ENCODE data around the gene FKBP6. TPM values are rescaled to one million over a fixed set of nuclear protein-coding genes. Genes with fewer than 3 reads are reported as not detected.

FKBP6 gene
- polyA plus RNA-seq, 1 donor = 0.04 TPM

DNA sequence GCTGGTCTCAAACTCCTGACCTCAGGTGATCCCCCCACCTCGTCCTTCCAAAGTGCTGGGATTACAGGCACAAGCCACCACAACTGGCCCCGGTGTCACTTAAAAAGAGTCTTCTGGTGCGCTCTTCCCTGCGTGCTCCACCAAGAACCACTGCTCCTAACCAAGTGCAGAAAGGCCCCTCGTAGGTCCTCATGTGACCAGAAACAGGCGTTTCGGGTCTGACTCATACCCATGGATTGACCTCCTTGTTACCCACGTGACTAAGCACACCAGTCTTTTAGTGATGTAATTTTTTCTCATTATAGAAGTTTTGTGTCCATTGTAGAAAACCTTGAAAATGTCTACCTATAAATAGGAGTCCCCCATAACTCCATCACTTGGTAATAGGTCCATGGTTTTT lies 13.9 kb downstream of the FKBP6 start:
- no peak overlapping the region for H3K27ac ChIP-seq (ENCODE audit: low read length)
- no peak overlapping the region for H3K4me3 ChIP-seq (ENCODE audit: low read length)
- DNase-seq = no peak
- H3K4me1 ChIP-seq (ENCODE audit: control insufficient read depth, insufficient read depth, low read length) = peaks cover 17% of the 10 kb centered on the region
- H3K9me3 ChIP-seq (ENCODE audit: control insufficient read depth, low read depth, low read length) = no peaks in the 10 kb centered on the region
- H3K27me3 ChIP-seq (ENCODE audit: control insufficient read depth, insufficient read depth, low read length) = no peaks in the 10 kb centered on the region
- WGBS (ENCODE audit: insufficient coverage, low lambda C conversion rate) = 67% methylated on average over 1 of the region's 8 CpGs
- H3K36me3 ChIP-seq (ENCODE audit: control insufficient read depth, insufficient read depth, low read length) = no peaks in the 10 kb centered on the region

DNA sequence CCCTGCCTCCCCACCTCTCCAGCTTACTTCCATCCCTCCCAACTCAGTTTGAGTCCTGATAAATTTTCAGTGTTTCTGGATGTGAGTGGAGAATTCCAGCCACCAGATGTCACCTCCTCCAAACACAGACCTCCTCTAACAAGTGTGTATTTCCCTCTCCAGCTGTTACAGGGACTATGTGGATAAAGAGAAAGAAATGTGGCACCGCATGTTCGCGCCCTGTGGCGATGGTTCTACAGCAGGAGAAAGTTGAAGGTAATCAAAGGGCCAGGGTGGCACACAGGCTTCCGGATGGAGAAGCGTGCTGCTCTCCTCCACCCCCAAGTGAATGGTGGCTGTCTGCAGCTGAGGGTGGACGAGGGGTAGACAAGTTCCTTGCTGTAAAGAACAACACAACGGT lies 14.7 kb downstream of the FKBP6 start:
- Histone ChIP-seq H3K27ac (ENCODE audit: low read length) (no peak overlapping the region), H3K9me3 (ENCODE audit: control insufficient read depth, low read depth, low read length) (no peaks in the 10 kb centered on the region), H3K36me3 (ENCODE audit: control insufficient read depth, insufficient read depth, low read length) (no peaks in the 10 kb centered on the region), H3K27me3 (ENCODE audit: control insufficient read depth, insufficient read depth, low read length) (no peaks in the 10 kb centered on the region), H3K4me3 (ENCODE audit: low read length) (no peak overlapping the region), H3K4me1 (ENCODE audit: control insufficient read depth, insufficient read depth, low read length) (peaks cover 17% of the 10 kb centered on the region)
- WGBS (ENCODE audit: insufficient coverage, low lambda C conversion rate) = no CpG with 5 or more reads among the region's 8 CpGs
- DNase-seq = peak; percentile 39 to 59

DNA sequence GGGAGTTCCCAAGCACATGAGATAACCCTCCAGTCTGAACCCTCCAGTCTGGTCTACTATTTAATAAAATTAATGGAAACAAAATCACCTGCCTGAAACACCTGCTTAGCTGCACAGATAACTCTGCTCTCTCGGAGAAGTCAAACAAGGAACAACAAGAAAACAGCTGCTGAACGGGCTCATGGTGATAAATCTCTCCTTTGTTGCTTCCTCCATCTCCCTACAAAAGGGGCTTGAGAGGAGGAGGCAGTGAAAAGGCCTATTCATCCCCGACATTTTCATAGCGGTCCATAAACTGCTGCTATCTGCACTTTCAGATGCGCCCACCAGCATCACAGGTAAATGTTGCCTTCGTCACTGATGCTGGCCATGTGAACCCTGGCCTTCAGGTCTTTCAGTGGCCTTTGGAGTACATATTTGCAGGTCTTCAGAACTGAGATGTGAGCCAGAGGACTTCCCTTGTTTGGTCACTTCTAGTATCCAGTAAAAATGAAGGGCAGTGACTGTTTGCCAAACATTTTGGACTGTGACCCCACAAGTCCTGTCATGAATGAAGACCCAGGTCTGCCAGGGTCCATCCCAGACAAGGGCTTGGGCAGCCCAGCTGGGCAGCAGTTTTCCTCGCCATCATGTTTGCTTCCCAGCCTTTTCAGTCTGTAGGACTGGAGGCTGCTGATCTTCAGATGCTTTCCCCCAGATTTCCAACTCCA lies 15.9 kb downstream of the FKBP6 start:
- H3K4me1 ChIP-seq (ENCODE audit: control insufficient read depth, insufficient read depth, low read length) = peaks cover 17% of the 10 kb centered on the region
- peak in 1 of 2 donors; percentile 24 for DNase-seq
- H3K36me3 ChIP-seq (ENCODE audit: control insufficient read depth, insufficient read depth, low read length) = no peaks in the 10 kb centered on the region
- H3K4me3 ChIP-seq (ENCODE audit: low read length) = no peak overlapping the region
- no peaks in the 10 kb centered on the region for H3K27me3 ChIP-seq (ENCODE audit: control insufficient read depth, insufficient read depth, low read length)
- no peak overlapping the region for H3K27ac ChIP-seq (ENCODE audit: low read length)
- WGBS (ENCODE audit: insufficient coverage, low lambda C conversion rate) = no CpG with 5 or more reads among the region's 7 CpGs
- no peaks in the 10 kb centered on the region for H3K9me3 ChIP-seq (ENCODE audit: control insufficient read depth, low read depth, low read length)

DNA sequence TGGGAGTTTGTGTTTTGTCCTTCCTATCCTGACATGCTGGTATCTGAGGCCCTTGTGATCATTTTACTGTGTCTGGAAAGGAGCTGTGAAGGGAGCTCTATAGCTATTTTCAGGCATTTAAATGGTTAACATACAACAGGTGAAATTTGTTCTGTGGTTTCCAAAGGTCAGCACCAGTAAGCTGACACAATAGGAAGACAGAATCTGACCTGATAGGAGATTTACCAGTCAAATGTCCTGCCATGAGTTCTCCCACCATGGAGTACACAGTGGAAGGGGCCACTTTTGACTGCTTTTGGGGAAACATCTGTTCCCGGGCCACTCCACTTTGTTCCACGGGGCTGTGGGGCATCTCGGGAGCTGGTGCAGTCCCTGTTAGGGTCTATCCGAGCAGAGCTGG lies 17.6 kb downstream of the FKBP6 start:
- H3K36me3 ChIP-seq (ENCODE audit: control insufficient read depth, insufficient read depth, low read length) = no peaks in the 10 kb centered on the region
- no peak overlapping the region for H3K4me3 ChIP-seq (ENCODE audit: low read length)
- WGBS (ENCODE audit: insufficient coverage, low lambda C conversion rate) = no CpG with 5 or more reads among the region's 4 CpGs
- H3K9me3 ChIP-seq (ENCODE audit: control insufficient read depth, low read depth, low read length) = no peaks in the 10 kb centered on the region
- peaks cover 17% of the 10 kb centered on the region for H3K4me1 ChIP-seq (ENCODE audit: control insufficient read depth, insufficient read depth, low read length)
- DNase-seq = peak in 1 of 2 donors; percentile 37
- no peaks in the 10 kb centered on the region for H3K27me3 ChIP-seq (ENCODE audit: control insufficient read depth, insufficient read depth, low read length)
- no peak overlapping the region for H3K27ac ChIP-seq (ENCODE audit: low read length)

DNA sequence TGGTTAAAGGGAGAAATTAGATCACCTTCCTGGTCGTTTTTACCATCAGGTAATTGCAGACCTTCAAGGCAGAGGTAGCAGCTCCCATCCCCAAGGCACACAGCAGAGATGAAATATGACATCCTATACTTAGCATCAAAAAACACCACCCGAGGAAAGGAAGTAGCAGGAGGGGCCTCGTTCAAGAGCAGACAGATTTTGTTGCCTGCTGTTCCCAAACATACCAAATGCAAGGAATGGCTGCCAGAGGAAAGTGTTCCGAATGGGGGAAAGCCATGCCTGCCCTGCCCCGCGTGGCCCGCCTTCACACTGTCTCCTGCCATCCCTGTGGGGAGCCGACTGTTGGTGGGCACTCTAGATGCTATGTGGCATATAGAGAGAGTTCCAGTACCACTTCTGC lies 18.0 kb downstream of the FKBP6 start:
- Histone ChIP-seq H3K4me3 (ENCODE audit: low read length) (no peak overlapping the region), H3K9me3 (ENCODE audit: control insufficient read depth, low read depth, low read length) (no peaks in the 10 kb centered on the region), H3K27ac (ENCODE audit: low read length) (no peak overlapping the region), H3K36me3 (ENCODE audit: control insufficient read depth, insufficient read depth, low read length) (no peaks in the 10 kb centered on the region), H3K4me1 (ENCODE audit: control insufficient read depth, insufficient read depth, low read length) (peaks cover 17% of the 10 kb centered on the region), H3K27me3 (ENCODE audit: control insufficient read depth, insufficient read depth, low read length) (no peaks in the 10 kb centered on the region)
- DNase-seq = no peak
- WGBS (ENCODE audit: insufficient coverage, low lambda C conversion rate) = no CpG with 5 or more reads among the region's 8 CpGs

DNA sequence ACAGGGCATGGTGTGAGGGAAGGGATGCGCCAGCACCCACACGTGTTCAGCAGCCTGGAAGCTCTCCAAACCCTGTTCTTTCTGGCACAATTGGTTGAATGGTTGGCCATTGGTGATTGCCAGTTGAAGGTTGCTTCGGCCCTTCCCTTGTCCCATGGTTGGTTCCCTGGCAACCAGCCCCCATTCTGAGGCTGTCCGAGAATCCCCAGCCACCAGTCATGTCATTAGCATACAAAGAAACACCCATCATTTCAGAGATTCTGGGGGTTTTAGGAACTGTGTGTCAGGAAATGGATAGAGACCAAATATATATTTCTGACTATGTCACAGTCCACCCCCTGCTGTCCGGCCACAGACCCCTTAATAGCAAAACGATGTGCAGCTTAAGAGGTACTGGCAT lies 21.8 kb downstream of the FKBP6 start:
- Histone ChIP-seq H3K36me3 (ENCODE audit: control insufficient read depth, insufficient read depth, low read length) (no peaks in the 10 kb centered on the region), H3K4me3 (ENCODE audit: low read length) (no peak overlapping the region), H3K4me1 (ENCODE audit: control insufficient read depth, insufficient read depth, low read length) (peaks cover 14% of the 10 kb centered on the region), H3K9me3 (ENCODE audit: control insufficient read depth, low read depth, low read length) (no peaks in the 10 kb centered on the region), H3K27ac (ENCODE audit: low read length) (no peak overlapping the region), H3K27me3 (ENCODE audit: control insufficient read depth, insufficient read depth, low read length) (no peaks in the 10 kb centered on the region)
- DNase-seq = no peak
- WGBS (ENCODE audit: insufficient coverage, low lambda C conversion rate) = 80% methylated on average over 1 of the region's 6 CpGs

DNA sequence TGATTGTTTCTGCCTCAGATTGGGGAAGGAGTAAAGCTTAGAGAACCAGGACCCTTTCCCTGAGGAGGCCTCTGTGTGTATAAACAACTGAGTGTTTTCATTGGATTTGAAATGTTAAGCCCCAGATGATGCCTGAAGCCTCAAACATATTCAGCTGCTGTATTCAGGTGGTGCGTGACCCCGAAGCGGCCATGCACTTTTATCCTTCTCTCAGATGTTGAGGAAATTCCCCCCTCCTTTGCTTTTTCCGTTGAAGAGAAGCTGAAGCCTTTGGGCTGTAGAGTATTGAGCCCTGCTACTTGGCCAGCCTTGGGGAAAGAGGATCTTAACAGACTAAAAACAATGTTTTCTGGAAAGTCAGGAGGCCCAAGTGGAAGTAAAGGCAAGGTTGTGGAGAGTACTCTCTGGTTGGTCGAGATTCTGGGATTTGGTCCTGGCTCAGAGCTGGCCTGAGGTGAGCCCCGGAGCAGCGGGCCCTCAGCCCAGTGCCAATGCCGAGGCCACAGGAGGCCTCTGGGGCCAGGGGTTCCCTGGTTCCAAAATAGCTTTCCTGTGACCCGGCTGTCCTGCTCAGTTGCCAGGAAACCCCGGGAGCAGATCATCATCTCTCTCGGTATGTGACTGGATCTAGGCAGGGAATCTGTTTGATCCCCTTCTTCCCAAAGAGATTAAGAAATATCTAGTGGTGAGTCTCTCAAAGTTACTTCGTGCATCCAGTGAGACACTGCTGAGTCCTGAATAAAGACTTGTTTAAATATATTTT lies 22.5 kb downstream of the FKBP6 start:
- Histone ChIP-seq H3K36me3 (ENCODE audit: control insufficient read depth, insufficient read depth, low read length) (no peaks in the 10 kb centered on the region), H3K27me3 (ENCODE audit: control insufficient read depth, insufficient read depth, low read length) (no peaks in the 10 kb centered on the region), H3K27ac (ENCODE audit: low read length) (no peak overlapping the region), H3K4me1 (ENCODE audit: control insufficient read depth, insufficient read depth, low read length) (peaks cover 11% of the 10 kb centered on the region), H3K4me3 (ENCODE audit: low read length) (no peak overlapping the region), H3K9me3 (ENCODE audit: control insufficient read depth, low read depth, low read length) (no peaks in the 10 kb centered on the region)
- WGBS (ENCODE audit: insufficient coverage, low lambda C conversion rate) = 100% methylated on average over 1 of the region's 12 CpGs
- DNase-seq = no peak

DNA sequence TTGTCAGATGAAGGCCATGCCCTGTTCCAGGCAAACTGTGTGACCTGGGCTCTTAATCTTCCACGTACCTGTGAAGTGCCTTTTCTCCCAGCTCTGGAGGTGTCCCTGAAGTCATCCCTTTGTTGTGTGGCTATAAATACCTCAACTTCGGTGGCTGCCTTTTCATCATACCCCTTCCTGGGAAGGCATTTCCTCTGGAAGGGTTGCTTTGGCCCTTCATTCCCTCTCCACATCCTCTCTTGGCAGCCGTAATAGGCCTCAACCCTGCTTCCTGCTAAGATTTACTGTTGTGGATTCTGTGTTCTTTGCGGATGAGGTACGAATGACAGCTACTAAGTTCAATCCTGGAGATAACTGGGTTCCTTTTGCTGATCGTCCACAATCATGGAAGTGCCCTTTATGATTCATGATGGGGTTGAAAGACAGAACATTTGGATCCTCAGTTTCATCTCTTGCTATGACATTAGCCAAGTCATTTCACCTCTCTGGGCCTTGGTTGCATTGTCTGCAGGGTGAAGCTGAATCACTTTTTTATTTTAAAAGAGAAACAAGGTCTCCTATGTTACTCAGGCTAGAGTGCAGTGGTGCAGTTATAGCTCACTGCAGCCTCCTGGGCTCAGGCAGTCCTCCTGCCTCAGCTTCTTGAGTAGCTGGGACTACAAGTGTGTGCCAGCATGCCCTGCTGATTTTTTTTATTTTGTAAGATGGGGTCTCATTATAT lies 23.6 kb downstream of the FKBP6 start:
- WGBS (ENCODE audit: insufficient coverage, low lambda C conversion rate) = no CpG with 5 or more reads among the region's 6 CpGs
- no peak overlapping the region for H3K4me3 ChIP-seq (ENCODE audit: low read length)
- H3K9me3 ChIP-seq (ENCODE audit: control insufficient read depth, low read depth, low read length) = no peaks in the 10 kb centered on the region
- DNase-seq = no peak
- H3K4me1 ChIP-seq (ENCODE audit: control insufficient read depth, insufficient read depth, low read length) = no peaks in the 10 kb centered on the region
- H3K27ac ChIP-seq (ENCODE audit: low read length) = no peak overlapping the region
- no peaks in the 10 kb centered on the region for H3K36me3 ChIP-seq (ENCODE audit: control insufficient read depth, insufficient read depth, low read length)
- H3K27me3 ChIP-seq (ENCODE audit: control insufficient read depth, insufficient read depth, low read length) = no peaks in the 10 kb centered on the region

DNA sequence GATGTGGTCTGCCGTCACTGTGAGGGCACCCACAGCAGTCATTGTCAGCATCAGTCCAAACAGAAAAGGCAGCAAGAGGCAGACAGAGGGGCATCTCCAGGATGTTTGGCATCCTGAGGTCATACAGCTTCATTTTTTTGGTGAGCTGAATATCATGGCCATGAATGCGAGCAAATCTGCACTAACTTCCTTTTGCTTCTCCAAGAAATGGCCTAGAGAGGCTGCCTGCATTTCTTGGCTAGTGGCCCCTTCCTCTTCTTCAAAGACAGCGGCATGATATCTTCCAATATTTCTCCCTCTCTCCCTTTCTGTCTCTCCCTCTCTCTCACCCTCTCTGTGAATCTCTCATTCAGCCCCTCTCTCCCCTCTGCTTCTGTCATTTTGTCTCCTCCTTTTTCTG lies 24.8 kb downstream of the FKBP6 start:
- Histone ChIP-seq H3K4me3 (ENCODE audit: low read length) (no peak overlapping the region), H3K27ac (ENCODE audit: low read length) (no peak overlapping the region), H3K9me3 (ENCODE audit: control insufficient read depth, low read depth, low read length) (no peaks in the 10 kb centered on the region), H3K27me3 (ENCODE audit: control insufficient read depth, insufficient read depth, low read length) (no peaks in the 10 kb centered on the region), H3K36me3 (ENCODE audit: control insufficient read depth, insufficient read depth, low read length) (no peaks in the 10 kb centered on the region), H3K4me1 (ENCODE audit: control insufficient read depth, insufficient read depth, low read length) (no peaks in the 10 kb centered on the region)
- WGBS (ENCODE audit: insufficient coverage, low lambda C conversion rate) = 100% methylated on average over 2 of the region's 3 CpGs
- DNase-seq = no peak

DNA sequence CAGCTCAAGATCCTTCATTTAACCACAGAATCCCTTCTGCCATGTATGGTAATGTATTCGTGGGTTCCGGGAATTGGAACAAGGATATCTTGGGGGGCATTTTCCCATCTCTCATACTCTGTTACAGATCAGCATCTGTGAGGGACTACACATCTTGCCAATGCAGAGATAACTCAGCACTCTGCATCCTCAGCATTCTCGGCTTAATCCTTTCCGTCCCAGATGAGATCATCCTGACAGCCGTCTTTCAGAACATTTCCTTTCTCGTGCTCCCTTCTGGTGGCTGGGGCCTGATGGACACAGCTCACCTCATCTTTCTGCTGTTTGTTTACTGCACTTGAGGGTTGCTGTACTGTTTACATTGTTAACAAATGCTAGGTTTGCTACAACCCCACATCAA lies 25.3 kb downstream of the FKBP6 start:
- H3K27ac ChIP-seq (ENCODE audit: low read length) = no peak overlapping the region
- no peaks in the 10 kb centered on the region for H3K9me3 ChIP-seq (ENCODE audit: control insufficient read depth, low read depth, low read length)
- H3K4me3 ChIP-seq (ENCODE audit: low read length) = no peak overlapping the region
- no peaks in the 10 kb centered on the region for H3K27me3 ChIP-seq (ENCODE audit: control insufficient read depth, insufficient read depth, low read length)
- H3K36me3 ChIP-seq (ENCODE audit: control insufficient read depth, insufficient read depth, low read length) = no peaks in the 10 kb centered on the region
- DNase-seq = no peak
- no peaks in the 10 kb centered on the region for H3K4me1 ChIP-seq (ENCODE audit: control insufficient read depth, insufficient read depth, low read length)
- WGBS (ENCODE audit: insufficient coverage, low lambda C conversion rate) = no CpG with 5 or more reads among the region's 6 CpGs
